Calu3 (cell line): ENCODE results near the gene LAG3. TPM values are rescaled to one million over a fixed set of nuclear protein-coding genes. Genes with fewer than 3 reads are reported as not detected.

Experiments
- BruUV-seq: library from RNA; stranded (reverse); fragments of 400-500 nt; replicated peaks from 2 replicates; lab custom pipeline; 2021; lab: Mats Ljungman, UMichigan
- CTCF ChIA-PET: fragments of 300-600 bp; sonication (Branson Sonifier 250); formaldehyde crosslinking; loops from one replicate; lab custom pipeline; 2022; ENCODE audit warnings: antibody characterized with exemption; lab: Charles Lee
- DNase-seq: peaks from one replicate; pipeline ENCODE4 v3.0.0; 2022
- H3K27ac Mint-ChIP-seq: one replicate; pipeline ENCODE4 v1.8.0; 2022; ENCODE audit warnings: mixed read lengths; ENCODE audit not compliant: unreplicated experiment
- H3K27me3 Mint-ChIP-seq: one replicate; pipeline ENCODE4 v1.8.0; 2022; ENCODE audit warnings: mixed read lengths; ENCODE audit not compliant: unreplicated experiment
- H3K36me3 Mint-ChIP-seq: one replicate; pipeline ENCODE4 v1.8.0; 2022; ENCODE audit warnings: mild to moderate bottlenecking, moderate library complexity, mixed read lengths; ENCODE audit not compliant: insufficient read depth, unreplicated experiment
- H3K4me1 Mint-ChIP-seq: one replicate; pipeline ENCODE4 v1.8.0; 2022; ENCODE audit warnings: mild to moderate bottlenecking, low read depth, mixed read lengths; ENCODE audit not compliant: unreplicated experiment
- H3K4me3 Mint-ChIP-seq: one replicate; pipeline ENCODE4 v1.8.0; 2022; ENCODE audit warnings: mild to moderate bottlenecking, low read depth, moderate library complexity, mixed read lengths; ENCODE audit not compliant: unreplicated experiment
- H3K9me3 Mint-ChIP-seq: one replicate; pipeline ENCODE4 v1.8.0; 2022; ENCODE audit warnings: low read depth, mixed read lengths; ENCODE audit not compliant: unreplicated experiment
- intact Hi-C: fragments of 100-400 bp; cut with micrococcal nuclease; formaldehyde crosslinking; loops from one replicate; pipeline ENCODE4 v1.10.0; 2022; ENCODE audit not compliant: unreplicated experiment
- total RNA-seq: library from RNA; stranded (reverse); gene quantifications from 2 replicates; pipeline ENCODE4 v1.2.3, GENCODE V29; 2022
- TF ChIP-seq, protein P1 (sequence below): fragments of 200-600 bp; IDR thresholded peaks from one replicate; pipeline ENCODE4 v1.8.0; 2022; ENCODE audit warnings: antibody characterized with exemption; ENCODE audit not compliant: unreplicated experiment

LAG3 gene
- total RNA-seq, 1 experiment from 2014 or later: not detected

DNA sequence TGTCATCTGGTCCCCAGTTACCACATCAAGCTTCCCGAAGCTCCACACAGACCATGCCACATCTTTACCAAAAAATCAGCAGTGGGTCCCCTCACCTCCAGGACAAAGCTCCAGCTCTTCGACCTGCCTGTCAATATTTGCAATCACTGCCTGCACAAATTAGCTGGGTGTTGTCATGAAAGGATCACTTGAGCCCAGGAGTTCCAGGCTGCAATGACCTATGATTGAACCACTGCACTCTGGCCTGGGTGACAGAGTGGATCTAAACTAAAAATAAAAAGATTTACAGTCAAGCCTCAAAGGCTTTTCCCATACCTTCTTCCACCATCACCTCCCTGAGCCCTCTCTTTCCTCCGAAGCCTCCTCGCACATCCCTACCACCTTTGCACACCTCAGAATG lies 24.3 kb downstream of the LAG3 start:
- peaks cover 84% of the 10 kb centered on the region for H3K27me3 Mint-ChIP-seq
- no TSS peak for BruUV-seq
- TF ChIP-seq, protein P1, sequence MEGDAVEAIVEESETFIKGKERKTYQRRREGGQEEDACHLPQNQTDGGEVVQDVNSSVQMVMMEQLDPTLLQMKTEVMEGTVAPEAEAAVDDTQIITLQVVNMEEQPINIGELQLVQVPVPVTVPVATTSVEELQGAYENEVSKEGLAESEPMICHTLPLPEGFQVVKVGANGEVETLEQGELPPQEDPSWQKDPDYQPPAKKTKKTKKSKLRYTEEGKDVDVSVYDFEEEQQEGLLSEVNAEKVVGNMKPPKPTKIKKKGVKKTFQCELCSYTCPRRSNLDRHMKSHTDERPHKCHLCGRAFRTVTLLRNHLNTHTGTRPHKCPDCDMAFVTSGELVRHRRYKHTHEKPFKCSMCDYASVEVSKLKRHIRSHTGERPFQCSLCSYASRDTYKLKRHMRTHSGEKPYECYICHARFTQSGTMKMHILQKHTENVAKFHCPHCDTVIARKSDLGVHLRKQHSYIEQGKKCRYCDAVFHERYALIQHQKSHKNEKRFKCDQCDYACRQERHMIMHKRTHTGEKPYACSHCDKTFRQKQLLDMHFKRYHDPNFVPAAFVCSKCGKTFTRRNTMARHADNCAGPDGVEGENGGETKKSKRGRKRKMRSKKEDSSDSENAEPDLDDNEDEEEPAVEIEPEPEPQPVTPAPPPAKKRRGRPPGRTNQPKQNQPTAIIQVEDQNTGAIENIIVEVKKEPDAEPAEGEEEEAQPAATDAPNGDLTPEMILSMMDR: no peak
- intact Hi-C loops: no loop called here
- H3K36me3 Mint-ChIP-seq: no peaks in the 10 kb centered on the region
- no peak for DNase-seq
- H3K9me3 Mint-ChIP-seq: no peaks in the 10 kb centered on the region
- H3K4me1 Mint-ChIP-seq: no peaks in the 10 kb centered on the region
- no peak overlapping the region for H3K27ac Mint-ChIP-seq
- no peak overlapping the region for H3K4me3 Mint-ChIP-seq
- CTCF ChIA-PET: interaction anchor here (0.9 kb wide), 1 partner anchor 15 kb away, joined by 3 read pairs; no protein-coding TSS in a partner anchor

DNA sequence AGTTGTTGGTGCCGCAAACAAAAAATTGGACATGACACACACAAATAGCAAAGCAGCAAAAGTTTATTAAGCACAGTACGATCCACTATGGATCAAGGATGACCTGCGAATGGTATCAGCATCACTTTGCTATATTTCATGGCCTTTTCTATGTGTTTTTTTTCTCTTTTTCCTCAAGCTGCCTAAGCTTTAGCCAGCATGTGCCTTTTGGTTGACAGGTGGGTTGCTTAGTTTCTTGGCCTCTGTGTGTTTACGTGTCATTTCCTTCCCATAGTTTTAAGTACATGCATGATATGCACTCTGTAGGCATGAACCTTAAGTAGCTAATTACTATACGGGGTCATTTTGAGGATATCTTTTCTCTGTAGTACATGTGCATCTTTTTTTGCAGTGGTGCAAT lies 26.8 kb downstream of the LAG3 start:
- no peak for DNase-seq
- H3K27me3 Mint-ChIP-seq: peaks cover 58% of the 10 kb centered on the region
- no peaks in the 10 kb centered on the region for H3K9me3 Mint-ChIP-seq
- intact Hi-C loops: no loop called here
- H3K4me1 Mint-ChIP-seq: no peaks in the 10 kb centered on the region
- CTCF ChIA-PET: no interaction called here
- no peak overlapping the region for H3K4me3 Mint-ChIP-seq
- BruUV-seq: no TSS peak
- H3K36me3 Mint-ChIP-seq: no peaks in the 10 kb centered on the region
- H3K27ac Mint-ChIP-seq: no peak overlapping the region
- TF ChIP-seq, protein P1: no peak

GRCh38 chr12:6807170-6807569 lies 34.9 kb downstream of the LAG3 start:
- TF ChIP-seq, protein P1: no peak
- intact Hi-C loops: no loop called here
- Mint-ChIP-seq H3K27ac (no peak overlapping the region), H3K9me3 (no peaks in the 10 kb centered on the region), H3K27me3 (peaks cover 34% of the 10 kb centered on the region), H3K4me1 (no peaks in the 10 kb centered on the region), H3K36me3 (no peaks in the 10 kb centered on the region), H3K4me3 (no peak overlapping the region)
- CTCF ChIA-PET: no interaction called here
- BruUV-seq: no TSS peak
- no peak for DNase-seq

GRCh38 chr12:6809056-6809455 lies 36.7 kb downstream of the LAG3 start:
- peaks cover 41% of the 10 kb centered on the region for H3K27me3 Mint-ChIP-seq
- no peak for DNase-seq
- BruUV-seq: no TSS peak
- H3K36me3 Mint-ChIP-seq: no peaks in the 10 kb centered on the region
- H3K27ac Mint-ChIP-seq: no peak overlapping the region
- H3K9me3 Mint-ChIP-seq: no peaks in the 10 kb centered on the region
- CTCF ChIA-PET: interaction anchor here (0.7 kb wide), 1 partner anchor 11 kb away, joined by 4 read pairs; no protein-coding TSS in a partner anchor
- TF ChIP-seq, protein P1: no peak
- intact Hi-C loops: no loop called here
- no peaks in the 10 kb centered on the region for H3K4me1 Mint-ChIP-seq
- H3K4me3 Mint-ChIP-seq: no peak overlapping the region
